Liver (tissue), 9 donors: ENCODE measurements around the gene UBE2A. TPM values are rescaled to one million over a fixed set of nuclear protein-coding genes. Genes with fewer than 3 reads are reported as not detected.

ENCODE experiments used
- DNase-seq: peaks from one replicate; pipeline ENCODE4 v3.0.0-alpha.2; 2017; ENCODE audit warnings: low spot score
- H3K27ac ChIP-seq, 2 donors: one replicate each; pipeline ENCODE4 v1.7.0; 2013; ENCODE audit warnings: inconsistent platforms in 2 of 2, low read length in 2 of 2, control low read depth in 1 of 2, low read depth in 1 of 2, mild to moderate bottlenecking in 1 of 2
- H3K27me3 ChIP-seq, 4 donors: one replicate each; pipeline versions ENCODE4 v1.6.1 to v1.7.0; 2013; ENCODE audit warnings: low read length in 3 of 4, inconsistent platforms in 1 of 4, mild to moderate bottlenecking in 1 of 4, moderate library complexity in 1 of 4; ENCODE audit not compliant: control insufficient read depth in 4 of 4, insufficient read depth in 4 of 4
- H3K36me3 ChIP-seq, 4 donors: one replicate each; pipeline versions ENCODE4 v1.6.1 to v1.7.0; 2013; ENCODE audit warnings: low read length in 3 of 4, mild to moderate bottlenecking in 3 of 4, low read depth in 1 of 4, moderate library complexity in 1 of 4; ENCODE audit not compliant: control insufficient read depth in 4 of 4, insufficient read depth in 3 of 4
- H3K4me1 ChIP-seq, 4 donors: one replicate each; pipeline versions ENCODE4 v1.6.1 to v1.7.0; 2013; ENCODE audit warnings: low read length in 3 of 4, mild to moderate bottlenecking in 3 of 4, moderate library complexity in 1 of 4; ENCODE audit not compliant: control insufficient read depth in 4 of 4, insufficient read depth in 4 of 4
- H3K4me3 ChIP-seq, 3 donors: one replicate each; pipeline versions ENCODE4 v1.6.1 to v1.7.0; 2013; ENCODE audit warnings: low read length in 3 of 3, control low read depth in 1 of 3, low read depth in 1 of 3, mild to moderate bottlenecking in 1 of 3
- H3K9ac ChIP-seq, 2 donors: one replicate each; pipeline ENCODE4 v1.7.0; 2013; ENCODE audit warnings: low read length in 2 of 2, mild to moderate bottlenecking in 2 of 2, moderate library complexity in 2 of 2, control low read depth in 1 of 2, low read depth in 1 of 2
- H3K9me3 ChIP-seq, 4 donors: one replicate each; pipeline versions ENCODE4 v1.6.1 to v1.7.0; 2013; ENCODE audit warnings: low read length in 3 of 4; ENCODE audit not compliant: control insufficient read depth in 4 of 4
- ATF3 ChIP-seq: IDR thresholded peaks from 2 replicates; pipeline ENCODE4 v1.6.1; 2016; ENCODE audit warnings: antibody characterized with exemption
- CTCF ChIP-seq: fragments of 150-350 bp; IDR thresholded peaks from 2 replicates; pipeline ENCODE4 v1.5.1; 2017; ENCODE audit warnings: improper control_type of control experiment, low read depth, low read length; ENCODE audit not compliant: missing input control
- EGR1 ChIP-seq, 2 donors: IDR thresholded peaks; 2 replicates each; pipeline ENCODE4 v1.6.1; 2016 to 2018; ENCODE audit warnings: antibody characterized with exemption in 2 of 2, low read depth in 2 of 2
- FOXA2 ChIP-seq: IDR thresholded peaks from 2 replicates; pipeline ENCODE4 v1.6.1; 2016; ENCODE audit warnings: antibody characterized with exemption
- HNF4A ChIP-seq, 2 donors: conservative IDR thresholded peaks; 2 replicates each; pipeline ENCODE4 v1.6.1; 2016; ENCODE audit warnings: antibody characterized with exemption in 2 of 2, mild to moderate bottlenecking in 2 of 2
- HNF4G ChIP-seq: IDR thresholded peaks from 2 replicates; pipeline ENCODE4 v1.6.1; 2016; ENCODE audit warnings: antibody characterized with exemption
- JUND ChIP-seq, 2 donors: IDR thresholded peaks; 2 replicates each; pipeline ENCODE4 v1.6.1; 2016; ENCODE audit warnings: antibody characterized with exemption in 2 of 2
- MAX ChIP-seq: IDR thresholded peaks from 2 replicates; pipeline ENCODE4 v1.6.1; 2016; ENCODE audit warnings: antibody characterized with exemption
- NR2F2 ChIP-seq: IDR thresholded peaks from 2 replicates; pipeline ENCODE4 v1.6.1; 2016; ENCODE audit warnings: antibody characterized with exemption
- REST ChIP-seq: IDR thresholded peaks from 2 replicates; pipeline ENCODE4 v1.6.1; 2016; ENCODE audit warnings: antibody characterized with exemption, mild to moderate bottlenecking
- RXRA ChIP-seq, 2 donors: IDR thresholded peaks; 2 replicates each; pipeline ENCODE4 v1.6.1; 2017 to 2018; ENCODE audit warnings: antibody characterized with exemption in 2 of 2, mild to moderate bottlenecking in 1 of 2
- SP1 ChIP-seq: IDR thresholded peaks from 2 replicates; pipeline ENCODE4 v1.6.1; 2018; ENCODE audit warnings: antibody characterized with exemption, mild to moderate bottlenecking
- TAF1 ChIP-seq: conservative IDR thresholded peaks from 2 replicates; pipeline ENCODE4 v1.6.1; 2016; ENCODE audit warnings: antibody characterized with exemption, mild to moderate bottlenecking
- YY1 ChIP-seq: IDR thresholded peaks from 2 replicates; pipeline ENCODE4 v1.6.1; 2016; ENCODE audit warnings: antibody characterized with exemption, mild to moderate bottlenecking
- ZBTB33 ChIP-seq: IDR thresholded peaks from 2 replicates; pipeline ENCODE4 v1.6.1; 2016; ENCODE audit warnings: antibody characterized with exemption
- WGBS: extraction: QIAGEN DNeasy Blood & Tissue Kit; methylation state at CpG from one replicate; pipeline ENCODE4 v1.1.7; 2013; 5-methylcytosine and 5-hydroxymethylcytosine counted together
- polyA plus RNA-seq, 2 donors: library from polyadenylated mRNA; stranded (reverse) in 1 of 2; unstranded in 1 of 2; fragments of 200-250 nt in 1 of 2; fragments of >200 nt in 1 of 2; fragmentation: Nextera tagmentation in 1 of 2; extraction: Ambion mirVana in 1 of 2; gene quantifications; one replicate each; pipeline versions ENCODE4 v1.2.1 to v1.2.3, GENCODE V29; 2013 to 2015
- total RNA-seq, 2 donors: library from RNA; depleted of rRNA; stranded (reverse); fragments of >200 nt; gene quantifications; one replicate each; pipeline ENCODE4 v1.2.3, GENCODE V29; 2014
- donor health status: healthy.
- donor health status: healthy.
- donor health status: healthy.
- donor health status: healthy.
- donor health status: healthy.

Gene UBE2A
- total and polyA plus RNA-seq, 4 donors, result 12.0 to 21.6 (median 17.4) TPM

GRCh38 chrX:119622356-119623232 lies 48.2 kb downstream of the UBE2A start:
- Histone ChIP-seq H3K27ac (no peak overlapping the region), H3K36me3 (no peaks in the 10 kb centered on the region), H3K27me3 (no peaks in the 10 kb centered on the region), H3K9ac (no peak overlapping the region), H3K9me3 (no peaks in the 10 kb centered on the region), H3K4me1 (peaks cover 0 to 2% (median 0%) of the 10 kb centered on the region in 4 donors), H3K4me3 (no peak overlapping the region)
- WGBS, result 70% methylated on average over 9 of the region's 9 CpGs
- no peak for TF ChIP-seq MAX
- no peak for TF ChIP-seq REST
- TF ChIP-seq FOXA2, result no peak
- TF ChIP-seq ZBTB33, result no peak
- TF ChIP-seq TAF1, result no peak
- TF ChIP-seq CTCF, result no peak
- TF ChIP-seq JUND (IDR thresholded peaks at IDR 0.05), result no peak
- no peak for TF ChIP-seq HNF4A (conservative IDR thresholded peaks at IDR 0.05)
- no peak for TF ChIP-seq NR2F2
- TF ChIP-seq ATF3, result no peak
- TF ChIP-seq HNF4G, result no peak
- no peak for TF ChIP-seq EGR1 (IDR thresholded peaks at IDR 0.05; ENCODE audit: low read depth in 2 of 2)
- DNase-seq, result no peak

- Histone ChIP-seq H3K27me3 (no peaks in the 10 kb centered on the region), H3K36me3 (peaks cover 0 to 2% (median under 1%) of the 10 kb centered on the region in 4 donors), H3K4me3 (no peak overlapping the region), H3K4me1 (no peaks in the 10 kb centered on the region), H3K27ac (no peak overlapping the region), H3K9ac (no peak overlapping the region), H3K9me3 (no peaks in the 10 kb centered on the region)
- DNase-seq, result no peak
- 94% methylated on average over 10 of the region's 11 CpGs for WGBS
- TF ChIP-seq TAF1 (no peak), ZBTB33 (no peak), CTCF (no peak), RXRA (IDR thresholded peaks at IDR 0.05) (no peak), SP1 (no peak), YY1 (no peak), EGR1 (IDR thresholded peaks at IDR 0.05; ENCODE audit: low read depth in 2 of 2) (no peak)
Observed at GRCh38 chrX:119624417-119624816, 50.1 kb downstream of the UBE2A start.
